Measurements from ENCODE around the gene SOWAHB.

The SOWAHB gene

GRCh38 chr4:76931087-76931486 is 33.1 kb upstream of the SOWAHB start:
- no peak for DNase-seq (ENCODE audit: low read depth)
- no peak for TF ChIP-seq CTCF (conservative IDR thresholded peaks at IDR 0.05; ENCODE audit: low read depth, low read length)
- H3K4me3 ChIP-seq (ENCODE audit: low read depth, low read length), result no peak overlapping the region

DNA sequence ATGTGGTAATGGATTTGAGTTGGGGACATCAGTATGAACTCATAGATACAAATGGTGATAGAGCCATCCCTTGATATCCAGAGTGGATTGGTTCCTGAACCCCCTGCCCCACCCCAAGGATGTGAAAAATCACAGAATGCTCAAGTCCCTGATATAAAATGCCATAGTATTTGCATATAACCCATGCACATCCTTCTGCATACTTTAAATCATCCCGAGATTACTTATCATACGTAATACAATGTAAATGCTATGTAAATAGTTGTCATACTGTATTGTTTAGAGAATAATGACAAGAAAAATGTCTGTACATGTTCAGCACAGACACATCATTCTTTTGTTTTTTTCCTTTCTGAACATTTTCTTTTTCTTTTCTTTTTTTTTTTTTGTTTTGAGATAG is 32.7 kb upstream of the SOWAHB start:
- TF ChIP-seq CTCF (conservative IDR thresholded peaks at IDR 0.05; ENCODE audit: low read depth, low read length), result no peak
- H3K4me3 ChIP-seq (ENCODE audit: low read depth, low read length), result no peak overlapping the region
- DNase-seq (ENCODE audit: low read depth), result no peak

- H3K4me3 ChIP-seq (ENCODE audit: low read depth, low read length), result no peak overlapping the region
- DNase-seq (ENCODE audit: low read depth), result no peak
- no peak for TF ChIP-seq CTCF (conservative IDR thresholded peaks at IDR 0.05; ENCODE audit: low read depth, low read length)
These were observed 28.9 kb upstream of the SOWAHB start for GRCh38 chr4:76926841-76927240.

DNA sequence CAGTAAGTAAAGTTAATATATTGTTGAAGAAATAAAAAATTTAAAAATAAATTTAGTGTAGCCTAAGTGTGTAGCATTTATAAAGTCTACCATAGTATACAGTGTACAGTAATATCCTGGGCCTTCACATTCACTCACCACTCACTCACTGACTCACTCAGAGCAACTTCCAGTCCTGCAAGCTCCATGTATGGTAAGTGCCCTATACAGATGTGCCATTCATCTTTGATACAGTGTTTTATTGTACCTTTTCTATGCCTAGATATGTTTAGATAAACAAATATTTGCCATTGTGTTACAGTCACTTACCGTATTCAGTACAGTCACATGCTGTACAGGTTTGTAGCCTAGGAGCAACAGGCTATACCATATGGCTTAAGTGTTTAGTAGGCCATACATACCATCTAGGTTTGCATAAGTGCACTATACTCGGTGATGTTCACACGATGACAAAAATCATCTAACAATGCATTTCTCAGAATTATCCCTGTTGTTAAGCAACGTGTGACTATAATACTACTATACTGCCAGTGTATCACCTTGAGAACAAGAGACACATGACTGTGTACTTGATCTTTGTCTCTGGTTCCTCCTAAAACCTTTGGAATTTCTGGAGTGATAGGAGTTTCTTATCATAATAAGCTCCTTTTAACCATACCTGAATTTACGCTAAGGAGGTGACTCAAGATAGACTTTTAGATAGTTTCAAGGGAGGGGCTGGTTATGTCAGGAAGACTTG is 25.8 kb upstream of the SOWAHB start:
- no peak for DNase-seq (ENCODE audit: low read depth)
- TF ChIP-seq CTCF (conservative IDR thresholded peaks at IDR 0.05; ENCODE audit: low read depth, low read length), result no peak
- H3K4me3 ChIP-seq (ENCODE audit: low read depth, low read length), result no peak overlapping the region

DNA sequence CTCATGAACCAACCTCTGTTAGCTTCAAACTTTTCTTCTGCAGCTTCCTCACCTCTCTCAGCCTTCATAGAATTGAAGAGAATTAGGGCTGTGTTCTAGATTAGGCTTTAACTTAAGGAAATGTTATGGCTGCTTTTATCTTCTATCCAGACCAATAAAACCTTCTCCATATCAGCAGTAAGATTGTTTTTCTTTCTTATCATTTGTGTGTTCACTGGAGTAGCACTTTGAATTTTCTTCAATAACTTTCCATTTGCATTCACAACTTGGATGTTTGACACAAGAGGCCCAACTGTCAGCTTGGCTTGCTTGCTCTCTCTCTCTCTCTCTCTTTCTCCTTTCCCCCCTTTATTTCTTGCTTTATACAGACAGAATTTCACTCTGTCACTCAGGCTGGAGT is 22.8 kb upstream of the SOWAHB start:
- DNase-seq (ENCODE audit: low read depth), result no peak
- no peak overlapping the region for H3K4me3 ChIP-seq (ENCODE audit: low read depth, low read length)
- TF ChIP-seq CTCF (conservative IDR thresholded peaks at IDR 0.05; ENCODE audit: low read depth, low read length), result no peak

GRCh38 chr4:76909711-76910110 is 11.8 kb upstream of the SOWAHB start:
- H3K4me3 ChIP-seq (ENCODE audit: low read depth, low read length), result no peak overlapping the region
- DNase-seq (ENCODE audit: low read depth), result no peak
- no peak for TF ChIP-seq CTCF (conservative IDR thresholded peaks at IDR 0.05; ENCODE audit: low read depth, low read length)

- DNase-seq (ENCODE audit: low read depth), result peak; percentile 85
- TF ChIP-seq CTCF (conservative IDR thresholded peaks at IDR 0.05; ENCODE audit: low read depth, low read length), result no peak
- no peak overlapping the region for H3K4me3 ChIP-seq (ENCODE audit: low read depth, low read length)
These were observed 7.6 kb upstream of the SOWAHB start for GRCh38 chr4:76905521-76905920.
